Colonic mucosa (tissue), 4 donors: ENCODE results near the gene JTB. TPM values are rescaled to one million over a fixed set of nuclear protein-coding genes. Genes with fewer than 3 reads are reported as not detected.

Source experiments
- DNase-seq: peaks from one replicate; pipeline ENCODE4 v3.0.0-alpha.2; 2020
- H3K27ac ChIP-seq: fragments of 200-600 bp; one replicate; pipeline ENCODE4 v1.8.0; 2021
- H3K27me3 ChIP-seq: fragments of 200-600 bp; one replicate; pipeline ENCODE4 v1.8.0; 2021
- H3K36me3 ChIP-seq: fragments of 200-600 bp; one replicate; pipeline ENCODE4 v1.8.0; 2021
- H3K4me1 ChIP-seq: fragments of 200-600 bp; one replicate; pipeline ENCODE4 v1.8.0; 2021; ENCODE audit warnings: mild to moderate bottlenecking
- H3K4me3 ChIP-seq: fragments of 200-600 bp; one replicate; pipeline ENCODE4 v1.8.0; 2021
- H3K9ac ChIP-seq, 2 donors: one replicate each; pipeline ENCODE4 v1.7.0; 2013; ENCODE audit warnings: control low read depth in 2 of 2, low read depth in 2 of 2, low read length in 2 of 2
- H3K9me3 ChIP-seq: fragments of 200-600 bp; one replicate; pipeline ENCODE4 v1.8.0; 2021
- CTCF ChIP-seq: fragments of 200-600 bp; IDR thresholded peaks from one replicate; pipeline ENCODE4 v1.8.0; 2022; ENCODE audit warnings: antibody characterized with exemption, mild to moderate bottlenecking
- intact Hi-C: fragments of 100-400 bp; cut with DNase I; formaldehyde crosslinking; loops from one replicate; pipeline ENCODE4 v1.14.1; 2022
- total RNA-seq, 2 donors: library from RNA; stranded (reverse); fragmentation: NEBNext Ultra II Directional in 1 of 2; extraction: Animal tissue kit (Norgen Biotek cat#: 25700) in 1 of 2; gene quantifications; one replicate each; pipeline ENCODE4 v1.2.1, GENCODE V29; 2021
- donor health status: healthy.
- donor health status: DM: no; HTN: no; CAD: no.
- donor health status: DM: no; HTN: no; CAD: no.

JTB gene
- total RNA-seq, 2 donors from 2014 or later = 133 to 245 TPM

DNA sequence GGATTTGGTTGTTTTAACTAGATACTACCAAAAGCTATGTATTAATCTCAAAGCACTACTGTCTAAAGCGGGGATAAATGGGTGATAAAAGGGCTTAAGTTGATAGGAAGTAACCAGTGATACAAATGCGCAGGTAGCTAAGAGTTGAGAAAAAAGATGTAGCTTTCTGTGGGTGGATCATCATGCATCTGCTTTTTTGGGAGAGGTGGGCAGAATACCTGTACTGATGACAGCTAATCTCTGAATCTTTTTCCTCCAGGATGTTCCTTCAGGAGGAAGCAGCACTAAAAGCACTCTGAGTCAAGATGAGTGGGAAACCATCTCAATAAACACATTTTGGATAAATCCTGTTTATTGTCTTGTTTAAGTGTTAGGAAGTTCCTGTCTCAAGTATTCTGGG lies 14.3 kb upstream of the JTB start:
- intact Hi-C loops = no loop called here
- peaks cover 4% of the 10 kb centered on the region for H3K4me1 ChIP-seq

DNA sequence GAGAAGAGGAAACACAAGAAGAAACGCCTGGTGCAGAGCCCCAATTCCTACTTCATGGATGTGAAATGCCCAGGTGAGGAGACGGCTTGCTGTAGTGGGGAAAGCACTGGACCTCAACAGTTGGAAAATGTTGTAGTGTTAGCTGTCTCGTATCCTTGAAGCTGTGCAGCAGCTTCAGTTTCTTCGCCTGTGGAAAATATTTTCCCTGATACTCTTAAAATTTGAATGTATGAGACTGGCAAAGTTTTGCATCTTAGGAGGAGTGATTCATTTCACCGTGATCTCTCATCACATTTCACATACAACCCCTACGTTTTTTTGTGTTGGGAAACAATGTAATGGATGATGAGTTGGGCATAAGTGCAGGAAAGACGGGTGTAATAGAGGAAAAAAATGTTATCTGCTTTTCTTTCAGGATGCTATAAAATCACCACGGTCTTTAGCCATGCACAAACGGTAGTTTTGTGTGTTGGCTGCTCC lies 13.7 kb upstream of the JTB start:
- H3K36me3 ChIP-seq = no peaks in the 10 kb centered on the region
- intact Hi-C loops = no loop called here
- no peak for DNase-seq
- H3K9me3 ChIP-seq = no peaks in the 10 kb centered on the region
- H3K27ac ChIP-seq = peak overlapping the region; percentile 81
- H3K9ac ChIP-seq = peak overlapping the region; percentile 82 to 98
- H3K27me3 ChIP-seq = no peaks in the 10 kb centered on the region
- H3K4me1 ChIP-seq = peaks cover 4% of the 10 kb centered on the region
- no peak for TF ChIP-seq CTCF
- peak overlapping the region; percentile 87 for H3K4me3 ChIP-seq

More for the DNA sequence above, 14.3 kb upstream of the JTB start:
- Histone ChIP-seq H3K4me3 (peak overlapping the region; percentile 87), H3K36me3 (no peaks in the 10 kb centered on the region), H3K27ac (no peak overlapping the region), H3K27me3 (no peaks in the 10 kb centered on the region), H3K9me3 (no peaks in the 10 kb centered on the region), H3K9ac (peak overlapping the region; percentile 82 to 98)
- no peak for TF ChIP-seq CTCF
- DNase-seq = no peak

GRCh38 chr1:153990468-153991150 lies 13.1 kb upstream of the JTB start, which contains the start of gene RPS27:
RPS27 (plus strand) TSS chr1:153990762; CDS start chr1:153990797, 35 bp downstream.
- Histone ChIP-seq H3K4me1 (peaks cover 4% of the 10 kb centered on the region), H3K9ac (peak within 1 kb of the TSS; percentile 82 to 98), H3K27ac (peak within 1 kb of the TSS; percentile 81), H3K27me3 (no peaks in the 10 kb centered on the region), H3K9me3 (no peaks in the 10 kb centered on the region), H3K36me3 (no peaks in the 10 kb centered on the region), H3K4me3 (peak within 1 kb of the TSS; percentile 87)
- intact Hi-C loops = no loop called here
- peak; percentile 94 for DNase-seq
- no peak for TF ChIP-seq CTCF

DNA sequence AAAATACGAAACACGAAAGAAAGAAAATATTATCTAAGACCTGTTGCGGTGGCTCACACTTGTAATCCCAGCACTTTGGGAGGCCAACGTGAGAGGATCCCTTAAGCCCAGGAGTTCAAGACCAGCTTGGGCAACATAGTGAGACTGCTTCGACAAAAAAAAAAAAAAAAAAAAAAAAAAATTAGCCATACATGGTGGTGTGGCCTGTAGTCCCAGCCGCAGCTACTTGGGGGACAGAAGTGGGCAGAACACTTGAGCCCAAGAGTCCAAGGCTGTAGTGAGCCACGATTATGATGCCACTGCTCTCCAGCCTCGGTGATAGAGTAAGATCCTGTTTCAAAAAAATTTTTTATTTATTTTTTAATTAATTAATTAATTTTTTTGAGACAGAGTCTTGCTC lies 10.1 kb upstream of the JTB start:
- TF ChIP-seq CTCF = no peak
- H3K36me3 ChIP-seq = no peaks in the 10 kb centered on the region
- H3K27me3 ChIP-seq = no peaks in the 10 kb centered on the region
- H3K4me3 ChIP-seq = no peak overlapping the region
- peak overlapping the region; percentile 63 for H3K27ac ChIP-seq
- H3K9me3 ChIP-seq = no peaks in the 10 kb centered on the region
- DNase-seq = no peak
- H3K9ac ChIP-seq = no peak overlapping the region
- peaks cover 11% of the 10 kb centered on the region for H3K4me1 ChIP-seq
- intact Hi-C loops = loop anchor here (2.0 to 10.0 kb wide), 4 partner anchors 65 to 313 kb away; partner anchors contain the start of genes GATAD2B, ILF2 and NPR1

DNA sequence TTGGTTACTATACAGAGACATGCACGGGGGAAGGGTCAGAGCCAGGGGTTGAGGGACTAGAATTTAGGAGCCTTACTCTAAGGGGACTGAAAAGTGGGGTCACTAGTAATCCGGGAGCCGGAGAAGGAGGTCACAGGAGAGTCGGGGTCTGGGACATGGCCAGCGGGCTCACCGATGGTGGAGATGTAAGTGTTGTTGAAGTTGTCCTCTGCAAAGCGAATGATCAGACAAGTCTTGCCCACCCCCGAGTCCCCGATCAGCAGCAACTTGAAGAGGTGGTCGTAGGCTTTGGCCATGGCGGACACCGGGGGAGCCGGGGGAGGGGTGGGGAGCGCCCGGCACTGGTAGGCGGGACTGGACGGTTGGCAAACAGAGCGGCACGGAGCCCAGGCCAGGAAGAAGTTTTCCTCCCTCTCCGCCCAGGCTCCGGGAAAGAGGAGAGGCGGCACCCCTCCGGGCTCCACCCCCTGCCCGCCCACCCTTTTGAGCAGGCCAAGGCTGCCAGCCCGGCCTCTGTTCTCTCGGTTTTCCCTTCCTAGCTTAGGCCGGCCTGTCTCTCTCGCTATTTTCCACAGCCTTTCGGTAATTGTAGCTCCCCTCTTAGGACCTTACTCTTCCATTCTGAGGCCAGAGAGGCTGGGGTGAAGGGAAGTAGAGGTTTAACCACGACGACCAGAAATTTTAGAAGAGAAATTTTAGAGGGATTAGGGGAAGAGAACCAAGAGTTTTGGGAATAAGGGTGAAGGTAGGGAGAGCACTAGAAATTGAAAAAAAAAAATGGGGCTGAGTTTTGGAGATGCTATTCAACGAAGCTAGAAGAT lies 8.7 kb upstream of the JTB start, which contains the start of gene RAB13:
Gene RAB13 (minus strand): TSS at position 399 of the 821 bp plus-strand sequence. CDS start 103 bp downstream, at position 296.
- Histone ChIP-seq H3K9me3 (no peaks in the 10 kb centered on the region), H3K36me3 (no peaks in the 10 kb centered on the region)

More for the DNA sequence above, 8.7 kb upstream of the JTB start, which contains the start of gene RAB13:
- peak within 1 kb of the TSS; percentile 63 for H3K27ac ChIP-seq
- H3K9ac ChIP-seq = peak within 1 kb of the TSS; percentile 70 to 92
- peak; percentile 93 for DNase-seq
- H3K27me3 ChIP-seq = no peaks in the 10 kb centered on the region
- TF ChIP-seq CTCF = no peak
- peak within 1 kb of the TSS; percentile 47 for H3K4me3 ChIP-seq
- intact Hi-C loops = loop anchor here (2.0 to 10.0 kb wide), 4 partner anchors 64 to 311 kb away; partner anchors contain the start of genes GATAD2B, ILF2 and NPR1
- peaks cover 7% of the 10 kb centered on the region for H3K4me1 ChIP-seq
